Spleen (tissue), 11 donors: ENCODE data around the gene ALPK3. TPM values are rescaled to one million over a fixed set of nuclear protein-coding genes. Genes with fewer than 3 reads are reported as not detected.
A peak's percentile ranks its signal among the peaks of the same experiment; 100 is the strongest.

Source experiments
- DNase-seq: peaks from one replicate; pipeline ENCODE4 v3.0.0-alpha.2; 2020
- H3K27ac ChIP-seq, 8 donors: fragments of 200-600 bp; sonication (generic) in 7 of 8; 1 replicate in 4 of 8; 2 replicates in 4 of 8; pipeline versions ENCODE4 v1.5.0 to v1.8.0; 2016 to 2021; ENCODE audit warnings: inconsistent platforms in 4 of 8, mild to moderate bottlenecking in 4 of 8, moderate library complexity in 1 of 8
- H3K27me3 ChIP-seq, 7 donors: fragments of 200-600 bp; sonication (generic) in 6 of 7; replicated peaks in 1 of 7; 1 replicate in 4 of 7; 2 replicates in 3 of 7; pipeline versions ENCODE4 v1.5.0 to v1.8.0; 2016 to 2021; ENCODE audit warnings: inconsistent platforms in 3 of 7, mild to moderate bottlenecking in 1 of 7
- H3K36me3 ChIP-seq, 6 donors: fragments of 200-600 bp; sonication (generic) in 5 of 6; 1 replicate in 4 of 6; 2 replicates in 2 of 6; pipeline versions ENCODE4 v1.5.0 to v1.8.0; 2016 to 2021; ENCODE audit warnings: inconsistent platforms in 2 of 6
- H3K4me1 ChIP-seq, 6 donors: fragments of 200-600 bp; sonication (generic) in 5 of 6; 1 replicate in 3 of 6; 2 replicates in 3 of 6; pipeline versions ENCODE4 v1.5.0 to v1.8.0; 2016 to 2021; ENCODE audit warnings: inconsistent platforms in 3 of 6
- H3K4me3 ChIP-seq, 8 donors: fragments of 200-600 bp; sonication (generic) in 7 of 8; 1 replicate in 4 of 8; 2 replicates in 4 of 8; pipeline versions ENCODE4 v1.5.0 to v1.8.0; 2016 to 2021; ENCODE audit warnings: inconsistent platforms in 4 of 8, mild to moderate bottlenecking in 4 of 8, moderate library complexity in 2 of 8
- H3K9me3 ChIP-seq, 8 donors: fragments of 200-600 bp; sonication (generic) in 7 of 8; 1 replicate in 4 of 8; 2 replicates in 4 of 8; pipeline versions ENCODE4 v1.5.0 to v1.8.0; 2016 to 2021; ENCODE audit warnings: inconsistent platforms in 4 of 8
- POLR2A ChIP-seq, 3 donors: fragments of 450-650 bp; IDR thresholded peaks; one replicate each; pipeline ENCODE4 v1.5.1; 2017; ENCODE audit warnings: antibody characterized with exemption in 3 of 3, mild to moderate bottlenecking in 1 of 3
- POLR2AphosphoS5 ChIP-seq, 3 donors: sonication (generic); formaldehyde crosslinking; IDR thresholded peaks; one replicate each; pipeline ENCODE4 v1.5.1; 2017; ENCODE audit warnings: antibody characterized with exemption in 3 of 3
- WGBS, 5 donors: extraction: QIAGEN DNeasy Blood & Tissue Kit in 3 of 5; methylation state at CpG; one replicate each; pipeline versions ENCODE4 v1.1.5 to v1.1.7; 2013 to 2018; 5-methylcytosine and 5-hydroxymethylcytosine counted together
- intact Hi-C: fragments of 100-400 bp; cut with DNase I; formaldehyde crosslinking; loops from one replicate; pipeline ENCODE4 v1.15.0; 2023; ENCODE audit warnings: low total_unique reads
- polyA plus RNA-seq, 3 donors: library from polyadenylated mRNA; stranded (reverse); fragments of 200-250 nt; gene quantifications; one replicate each; pipeline ENCODE4 v1.2.1, GENCODE V29; 2013
- total RNA-seq, 7 donors: library from RNA; depleted of rRNA in 3 of 7; stranded (reverse); fragments of >200 nt in 3 of 7; fragmentation: NEBNext Ultra II Directional in 4 of 7; extraction: Animal tissue kit (Norgen Biotek cat#: 25700) in 4 of 7; gene quantifications; one replicate each; pipeline versions ENCODE4 v1.1.0 to v1.2.1, GENCODE V29; 2016 to 2021
- TF ChIP-seq, protein P1 (sequence below), 11 experiments: fragments of 200-600 bp in 7 of 11; fragments of 450-650 bp in 4 of 11; sonication (generic) in 4 of 11; IDR thresholded peaks in 8 of 11; conservative IDR thresholded peaks in 3 of 11; 1 replicate in 7 of 11; 2 replicates in 4 of 11; pipeline versions ENCODE4 v1.4.0 to v1.8.0; 2016 to 2021; ENCODE audit warnings: antibody characterized with exemption in 11 of 11, inconsistent platforms in 4 of 11, mild to moderate bottlenecking in 1 of 11
- donor health status: healthy with polysubstance abuse.
- donor health status: DM: no; HTN: no; CAD: no; lungs with moderate emphysema.
- donor health status: DM: no; HTN: no; CAD: no.
- donor health status: Bipolar disorder and iron deficiency.
- donor health status: healthy.
- donor health status: DM: no; HTN: no; CAD: no.
- donor health status: DM: yes; HTN: yes; CAD: no.

Gene ALPK3
- total and polyA plus RNA-seq, 10 donors: 0.13 to 1.1 (median 0.73) TPM

DNA sequence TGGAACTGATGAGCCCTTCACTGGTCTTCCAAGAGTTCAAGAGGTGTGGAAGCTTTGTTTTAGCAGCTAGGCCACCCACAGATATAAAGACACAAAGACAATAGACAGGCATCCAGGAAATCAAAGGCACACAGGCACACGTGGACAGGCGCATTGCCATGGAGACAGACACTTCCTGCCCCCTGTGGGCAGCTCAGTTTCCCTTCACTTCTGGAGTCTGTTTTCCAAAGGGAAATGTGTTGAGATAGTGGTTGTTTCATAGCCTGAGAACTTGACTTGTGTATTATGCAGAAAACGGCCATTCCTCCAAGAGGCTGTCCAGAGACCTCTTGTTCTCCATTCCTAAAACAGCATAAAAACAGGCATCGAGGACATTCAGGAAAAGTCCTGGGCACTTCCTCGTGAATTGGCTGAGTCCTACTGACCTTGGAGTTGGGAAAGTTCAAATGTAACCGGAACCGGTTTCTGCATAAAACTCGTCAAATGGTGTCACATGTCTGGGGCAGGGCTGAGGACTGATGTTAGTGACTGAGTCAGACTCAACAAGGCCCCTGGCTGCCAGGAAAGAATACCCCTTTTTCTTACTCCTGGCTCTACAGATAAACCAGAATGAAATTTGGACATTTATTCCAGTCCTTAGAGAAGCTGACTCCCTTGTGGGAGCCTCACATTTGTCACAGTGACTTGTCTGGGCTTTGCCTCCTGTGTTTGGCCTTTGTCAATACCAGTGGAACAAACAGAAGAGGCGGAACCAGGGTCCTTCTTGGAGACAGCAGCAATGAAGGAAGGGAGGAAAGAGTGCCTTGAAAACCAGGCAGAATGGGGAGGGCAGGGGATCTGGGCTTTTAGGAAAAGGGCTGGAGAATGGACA is 1.3 kb downstream of the ALPK3 start:
- Histone ChIP-seq H3K4me1 (peaks cover 0 to 64% (median 29%) of the 10 kb centered on the region in 6 donors), H3K4me3 (no peak overlapping the region), H3K9me3 (no peaks in the 10 kb centered on the region), H3K36me3 (no peaks in the 10 kb centered on the region), H3K27ac (peak overlapping the region in 7 of 8 donors; percentile 28 to 65 (median 46)), H3K27me3 (peaks cover 0 to 23% (median 10%) of the 10 kb centered on the region in 7 donors)
- intact Hi-C loops: no loop called here
- TF ChIP-seq, protein P1, sequence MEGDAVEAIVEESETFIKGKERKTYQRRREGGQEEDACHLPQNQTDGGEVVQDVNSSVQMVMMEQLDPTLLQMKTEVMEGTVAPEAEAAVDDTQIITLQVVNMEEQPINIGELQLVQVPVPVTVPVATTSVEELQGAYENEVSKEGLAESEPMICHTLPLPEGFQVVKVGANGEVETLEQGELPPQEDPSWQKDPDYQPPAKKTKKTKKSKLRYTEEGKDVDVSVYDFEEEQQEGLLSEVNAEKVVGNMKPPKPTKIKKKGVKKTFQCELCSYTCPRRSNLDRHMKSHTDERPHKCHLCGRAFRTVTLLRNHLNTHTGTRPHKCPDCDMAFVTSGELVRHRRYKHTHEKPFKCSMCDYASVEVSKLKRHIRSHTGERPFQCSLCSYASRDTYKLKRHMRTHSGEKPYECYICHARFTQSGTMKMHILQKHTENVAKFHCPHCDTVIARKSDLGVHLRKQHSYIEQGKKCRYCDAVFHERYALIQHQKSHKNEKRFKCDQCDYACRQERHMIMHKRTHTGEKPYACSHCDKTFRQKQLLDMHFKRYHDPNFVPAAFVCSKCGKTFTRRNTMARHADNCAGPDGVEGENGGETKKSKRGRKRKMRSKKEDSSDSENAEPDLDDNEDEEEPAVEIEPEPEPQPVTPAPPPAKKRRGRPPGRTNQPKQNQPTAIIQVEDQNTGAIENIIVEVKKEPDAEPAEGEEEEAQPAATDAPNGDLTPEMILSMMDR (IDR thresholded peaks at IDR 0.05 in 8 of 11, conservative IDR thresholded peaks at IDR 0.05 in 3 of 11): no peak
- TF ChIP-seq POLR2AphosphoS5 (IDR thresholded peaks at IDR 0.05): no peak
- no peak for TF ChIP-seq POLR2A (IDR thresholded peaks at IDR 0.05)
- peak; percentile 36 for DNase-seq
- 53 to 75% (median 58%) methylated on average over 7 to 9 of the region's 9 CpGs for WGBS, 5 donors

DNA sequence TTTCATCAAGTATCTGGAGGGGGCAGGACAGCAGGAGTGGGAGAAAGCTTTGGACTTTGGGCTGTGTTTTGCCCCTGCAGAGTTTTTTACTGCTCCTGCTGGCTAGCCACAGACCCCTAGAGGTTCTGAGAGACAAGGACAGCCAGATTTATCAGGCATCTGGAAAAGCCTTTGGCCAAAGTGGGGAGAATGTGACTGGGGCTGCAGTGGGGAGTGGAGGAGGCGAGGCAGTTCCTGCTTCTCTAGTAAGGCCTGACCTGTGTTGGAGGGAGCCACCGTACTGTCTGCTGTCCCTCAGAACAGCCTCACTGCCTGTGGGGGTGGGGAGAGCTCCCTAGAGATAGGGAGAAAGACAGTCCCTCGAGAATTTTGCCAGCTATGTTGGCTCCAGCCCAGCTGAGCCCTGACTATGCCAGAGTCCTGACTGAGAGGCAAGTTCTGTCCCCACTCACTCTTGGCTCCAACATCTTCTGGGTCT is 2.2 kb downstream of the ALPK3 start:
- Histone ChIP-seq H3K4me3 (no peak overlapping the region), H3K27ac (peak overlapping the region in 6 of 8 donors; percentile 28 to 65 (median 46)), H3K36me3 (no peaks in the 10 kb centered on the region), H3K4me1 (peaks cover 0 to 64% (median 29%) of the 10 kb centered on the region in 6 donors), H3K9me3 (no peaks in the 10 kb centered on the region), H3K27me3 (peaks cover 0 to 23% (median 10%) of the 10 kb centered on the region in 7 donors)
- WGBS, 5 donors: 61 to 74% (median 68%) methylated on average over 3 of the region's 3 CpGs
- intact Hi-C loops: no loop called here
- DNase-seq: peak; percentile 61
- TF ChIP-seq, protein P1 (IDR thresholded peaks at IDR 0.05 in 8 of 11, conservative IDR thresholded peaks at IDR 0.05 in 3 of 11): no peak
- TF ChIP-seq POLR2AphosphoS5 (IDR thresholded peaks at IDR 0.05) (no peak), POLR2A (IDR thresholded peaks at IDR 0.05) (no peak)

DNA sequence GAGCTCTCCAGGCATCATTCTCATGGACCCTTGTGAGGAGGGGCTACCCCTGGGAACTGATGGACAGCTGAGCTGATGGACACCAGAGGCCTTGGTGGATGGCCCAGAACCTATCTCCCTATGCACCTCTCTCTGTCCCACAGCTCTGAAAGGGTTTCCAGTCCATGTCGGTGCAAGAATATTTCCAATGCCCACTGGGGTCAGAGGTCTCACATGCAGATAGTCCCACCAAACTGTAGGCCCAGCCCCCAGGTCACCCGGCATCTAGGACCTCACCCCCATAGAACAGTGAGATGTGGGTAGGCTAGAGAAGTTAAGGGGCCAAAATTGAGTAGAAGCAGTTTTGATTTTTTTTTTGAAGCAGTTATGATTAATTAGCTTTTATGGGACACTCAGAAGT is 2.6 kb downstream of the ALPK3 start:
- Histone ChIP-seq H3K9me3 (no peaks in the 10 kb centered on the region), H3K4me3 (no peak overlapping the region), H3K4me1 (peaks cover 0 to 61% (median 29%) of the 10 kb centered on the region in 6 donors), H3K36me3 (no peaks in the 10 kb centered on the region), H3K27ac (peak overlapping the region in 5 of 8 donors; percentile 28 to 65 (median 47)), H3K27me3 (peaks cover 0 to 23% (median 10%) of the 10 kb centered on the region in 7 donors)
- 83 to 100% (median 93%) methylated on average over 1 to 2 of the region's 2 CpGs for WGBS, 5 donors
- DNase-seq: no peak
- intact Hi-C loops: no loop called here
- no peak for TF ChIP-seq POLR2AphosphoS5 (IDR thresholded peaks at IDR 0.05)
- no peak for TF ChIP-seq POLR2A (IDR thresholded peaks at IDR 0.05)
- TF ChIP-seq, protein P1 (IDR thresholded peaks at IDR 0.05 in 8 of 11, conservative IDR thresholded peaks at IDR 0.05 in 3 of 11): no peak

DNA sequence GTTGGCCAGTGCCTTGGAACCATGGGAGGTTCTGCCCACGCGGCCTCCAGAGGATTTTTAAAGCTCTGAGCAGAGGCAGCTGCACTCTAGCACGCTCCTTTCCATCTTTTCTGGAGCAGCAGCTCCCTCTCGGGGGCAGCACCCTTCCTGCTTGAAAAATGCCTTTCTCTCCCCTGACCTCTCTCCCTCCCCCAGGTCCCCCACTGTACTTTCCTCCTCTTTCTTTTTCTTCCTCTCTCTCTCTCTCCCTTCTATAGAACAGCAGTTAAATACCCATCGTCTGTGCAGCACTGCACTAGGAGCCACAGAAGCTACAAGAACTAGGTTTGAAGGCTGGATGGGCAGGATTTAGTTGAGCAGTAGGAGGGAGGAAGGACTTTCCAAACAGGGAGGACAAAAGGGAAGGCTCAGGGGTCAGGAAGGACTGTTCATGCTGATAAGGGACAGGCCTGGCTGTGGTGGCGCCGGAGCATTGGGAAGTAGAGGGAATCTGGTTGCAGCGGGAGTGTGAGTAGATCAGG is 4.4 kb downstream of the ALPK3 start:
- H3K27ac ChIP-seq: peak overlapping the region in 4 of 8 donors; percentile 14 to 48 (median 33)
- H3K27me3 ChIP-seq: peaks cover 0 to 15% (median 10%) of the 10 kb centered on the region in 7 donors
- intact Hi-C loops: no loop called here
- DNase-seq: peak; percentile 60
- H3K4me1 ChIP-seq: peaks cover 0 to 48% (median 22%) of the 10 kb centered on the region in 6 donors
- H3K4me3 ChIP-seq: no peak overlapping the region
- TF ChIP-seq POLR2AphosphoS5 (IDR thresholded peaks at IDR 0.05): peak in 1 of 3 donors; percentile 33
- TF ChIP-seq, protein P1 (IDR thresholded peaks at IDR 0.05 in 8 of 11, conservative IDR thresholded peaks at IDR 0.05 in 3 of 11): peak in 3 of 11 experiments; percentile 4 to 17 (median 13)
- no peak for TF ChIP-seq POLR2A (IDR thresholded peaks at IDR 0.05)
- no peaks in the 10 kb centered on the region for H3K36me3 ChIP-seq
- WGBS, 5 donors: 43 to 70% (median 47%) methylated on average over 8 of the region's 8 CpGs
- no peaks in the 10 kb centered on the region for H3K9me3 ChIP-seq
